Neutrophil (primary cell): Measurements from ENCODE around the gene PRSS1.

ENCODE experiments used
- H3K27ac ChIP-seq: fragments of 200-600 bp; sonication (generic); 2 replicates; pipeline ENCODE4 v1.5.1; 2016; ENCODE audit warnings: mild to moderate bottlenecking, moderate library complexity
- H3K27me3 ChIP-seq: fragments of 200-600 bp; sonication (generic); 2 replicates; pipeline ENCODE4 v1.6.0; 2016; ENCODE audit warnings: mild to moderate bottlenecking
- H3K36me3 ChIP-seq: fragments of 200-600 bp; sonication (generic); 2 replicates; pipeline ENCODE4 v1.5.1; 2017
- H3K4me1 ChIP-seq, 2 experiments: fragments of 200-600 bp in 1 of 2; sonication (generic) in 1 of 2; 1 replicate in 1 of 2; 2 replicates in 1 of 2; pipeline versions ENCODE4 v1.5.1 to v1.6.1; 2013 to 2016; ENCODE audit warnings: low read depth in 1 of 2, low read length in 1 of 2, mild to moderate bottlenecking in 1 of 2, moderate library complexity in 1 of 2; ENCODE audit not compliant: control insufficient read depth in 1 of 2, insufficient read depth in 1 of 2
- H3K4me3 ChIP-seq, 2 experiments: fragments of 200-600 bp in 1 of 2; sonication (generic) in 1 of 2; 1 replicate in 1 of 2; 2 replicates in 1 of 2; pipeline ENCODE4 v1.5.1; 2013 to 2016; ENCODE audit warnings: low read depth in 1 of 2, low read length in 1 of 2, mild to moderate bottlenecking in 1 of 2, moderate library complexity in 1 of 2
- H3K9me3 ChIP-seq: fragments of 200-600 bp; sonication (generic); 2 replicates; pipeline ENCODE4 v1.5.1; 2016
- CTCF ChIP-seq: fragments of 200-600 bp; sonication (generic); IDR thresholded peaks from 2 replicates; pipeline ENCODE4 v1.5.1; 2016; ENCODE audit warnings: antibody characterized with exemption

The PRSS1 gene

GRCh38 chr7:142782922-142783900, 33.9 kb downstream of the PRSS1 start:
- Histone ChIP-seq H3K27ac (no peak overlapping the region), H3K4me3 (peak overlapping the region in 1 of 2 experiments; percentile 28), H3K4me1 (peaks cover 0 to 8% of the 10 kb centered on the region in 2 experiments), H3K36me3 (no peaks in the 10 kb centered on the region), H3K9me3 (no peaks in the 10 kb centered on the region), H3K27me3 (no peaks in the 10 kb centered on the region)
- TF ChIP-seq CTCF, result peak; percentile 77

GRCh38 chr7:142784096-142784495, 34.8 kb downstream of the PRSS1 start:
- TF ChIP-seq CTCF, result no peak
- Histone ChIP-seq H3K36me3 (no peaks in the 10 kb centered on the region), H3K27me3 (no peaks in the 10 kb centered on the region), H3K9me3 (no peaks in the 10 kb centered on the region), H3K4me3 (no peak overlapping the region), H3K27ac (no peak overlapping the region), H3K4me1 (peaks cover 0 to 8% of the 10 kb centered on the region in 2 experiments)

GRCh38 chr7:142784716-142785115, 35.4 kb downstream of the PRSS1 start:
- Histone ChIP-seq H3K4me3 (no peak overlapping the region), H3K27me3 (no peaks in the 10 kb centered on the region), H3K9me3 (no peaks in the 10 kb centered on the region), H3K27ac (no peak overlapping the region), H3K4me1 (peaks cover 0 to 8% of the 10 kb centered on the region in 2 experiments), H3K36me3 (no peaks in the 10 kb centered on the region)
- TF ChIP-seq CTCF, result no peak

- Histone ChIP-seq H3K27me3 (no peaks in the 10 kb centered on the region), H3K4me3 (no peak overlapping the region), H3K36me3 (no peaks in the 10 kb centered on the region), H3K9me3 (no peaks in the 10 kb centered on the region), H3K4me1 (peaks cover 0 to 8% of the 10 kb centered on the region in 2 experiments), H3K27ac (no peak overlapping the region)
- no peak for TF ChIP-seq CTCF
Measured at GRCh38 chr7:142785841-142786250, 36.6 kb downstream of the PRSS1 start.

- Histone ChIP-seq H3K4me3 (no peak overlapping the region), H3K9me3 (no peaks in the 10 kb centered on the region), H3K4me1 (peaks cover 0 to 8% of the 10 kb centered on the region in 2 experiments), H3K27me3 (no peaks in the 10 kb centered on the region), H3K36me3 (no peaks in the 10 kb centered on the region), H3K27ac (no peak overlapping the region)
- TF ChIP-seq CTCF, result no peak
Measured at GRCh38 chr7:142787034-142787768, 37.9 kb downstream of the PRSS1 start.
